B cell (primary cell): Measurements from ENCODE around the gene ID3. TPM values are rescaled to one million over a fixed set of nuclear protein-coding genes. Genes with fewer than 3 reads are reported as not detected.

Experiments
- ATAC-seq: fragments of 200-7000 bp; cut with Tn5 transposase; one replicate; pipeline ENCODE4 v1.10.0; 2021; ENCODE audit warnings: low read depth, mild to moderate bottlenecking, moderate number of reproducible peaks, moderate library complexity
- CTCF ChIA-PET: fragments of 350-600 bp; sonication (Branson Sonifier 250); formaldehyde crosslinking; loops from one replicate; lab custom pipeline; 2021; ENCODE audit warnings: antibody characterized with exemption, inconsistent platforms; lab: Charles Lee
- POLR2A ChIA-PET: fragments of 350-600 bp; sonication (Branson Sonifier 250); formaldehyde crosslinking; loops from one replicate; lab custom pipeline; 2021; ENCODE audit warnings: antibody characterized with exemption; lab: Charles Lee
- DNase-seq: peaks from one replicate; pipeline ENCODE4 v3.0.0; 2013
- H2AFZ ChIP-seq: 2 replicates; pipeline ENCODE4 v1.6.1; 2012; ENCODE audit warnings: mild to moderate bottlenecking, low read depth, low read length; ENCODE audit not compliant: insufficient read depth, poor library complexity, severe bottlenecking
- H3K27ac ChIP-seq, 2 donors: 1 replicate in 1 of 2; 2 replicates in 1 of 2; pipeline ENCODE4 v1.5.1; 2012 to 2013; ENCODE audit warnings: low read length in 2 of 2, mild to moderate bottlenecking in 2 of 2, moderate library complexity in 1 of 2
- H3K27me3 ChIP-seq, 4 experiments: fragments of 200-600 bp in 1 of 4; sonication (generic) in 1 of 4; replicated peaks in 1 of 4; 1 replicate in 2 of 4; 2 replicates in 2 of 4; pipeline versions ENCODE4 v1.6.1 to v1.7.0; 2013 to 2016; ENCODE audit warnings: low read length in 3 of 4, mild to moderate bottlenecking in 2 of 4, mixed read lengths in 1 of 4, moderate library complexity in 1 of 4; ENCODE audit not compliant: insufficient read depth in 4 of 4, control insufficient read depth in 3 of 4; ENCODE audit errors: control extremely low read depth in 1 of 4
- H3K36me3 ChIP-seq, 2 experiments: replicated peaks in 1 of 2; 1 replicate in 1 of 2; 2 replicates in 1 of 2; pipeline versions ENCODE4 v1.6.1 to v1.7.1; 2013; ENCODE audit warnings: low read length in 1 of 2; ENCODE audit not compliant: insufficient read depth in 2 of 2, control insufficient read depth in 1 of 2; ENCODE audit errors: control extremely low read depth in 1 of 2, extremely low read depth in 1 of 2
- H3K4me1 ChIP-seq, 2 donors: fragments of 200-600 bp in 1 of 2; sonication (generic) in 1 of 2; 1 replicate in 1 of 2; 2 replicates in 1 of 2; pipeline versions ENCODE4 v1.5.1 to v1.6.1; 2013 to 2017; ENCODE audit warnings: low read length in 2 of 2; ENCODE audit not compliant: control insufficient read depth in 2 of 2, insufficient read depth in 2 of 2
- H3K4me2 ChIP-seq: replicated peaks from 2 replicates; pipeline ENCODE3; 2012; ENCODE audit warnings: mild to moderate bottlenecking, low read depth, low read length; ENCODE audit not compliant: poor library complexity, severe bottlenecking
- H3K4me3 ChIP-seq, 5 experiments: fragments of 200-600 bp in 1 of 5; sonication (generic) in 1 of 5; 1 replicate in 3 of 5; 2 replicates in 2 of 5; pipeline versions ENCODE4 v1.5.1 to v1.7.0; 2011 to 2016; ENCODE audit warnings: low read length in 4 of 5, mild to moderate bottlenecking in 4 of 5, low read depth in 2 of 5, control low read depth in 1 of 5, moderate library complexity in 1 of 5; ENCODE audit not compliant: insufficient read depth in 1 of 5; ENCODE audit errors: control extremely low read depth in 1 of 5, extremely low read depth in 1 of 5
- H3K79me2 ChIP-seq: fragments of 200-600 bp; sonication (generic); one replicate; pipeline ENCODE4 v1.6.0; 2016; ENCODE audit warnings: low read length; ENCODE audit not compliant: control insufficient read depth, insufficient read depth
- H3K9ac ChIP-seq: fragments of 200-600 bp; sonication (generic); 2 replicates; pipeline ENCODE4 v1.6.1; 2017; ENCODE audit warnings: mild to moderate bottlenecking, low read length, moderate library complexity
- H3K9me3 ChIP-seq, 3 donors: one replicate each; pipeline versions ENCODE4 v1.6.1 to v1.7.1; 2013; ENCODE audit warnings: low read length in 2 of 3; ENCODE audit not compliant: control insufficient read depth in 2 of 3, insufficient read depth in 1 of 3; ENCODE audit errors: control extremely low read depth in 1 of 3
- H4K20me1 ChIP-seq: 2 replicates; pipeline ENCODE4 v1.6.0; 2012; ENCODE audit warnings: mild to moderate bottlenecking, low read length; ENCODE audit not compliant: insufficient read depth, control insufficient read depth, poor library complexity, severe bottlenecking
- H3K27ac Mint-ChIP-seq: one replicate; pipeline ENCODE4 v1.8.0; 2021; ENCODE audit warnings: mixed read lengths
- H3K27me3 Mint-ChIP-seq: one replicate; pipeline ENCODE4 v1.8.0; 2021; ENCODE audit warnings: mixed read lengths
- H3K4me1 Mint-ChIP-seq: one replicate; pipeline ENCODE4 v1.8.0; 2021; ENCODE audit warnings: mixed read lengths
- H3K4me3 Mint-ChIP-seq: one replicate; pipeline ENCODE4 v1.8.0; 2021; ENCODE audit warnings: mixed read lengths
- H3K9me3 Mint-ChIP-seq: one replicate; pipeline ENCODE4 v1.8.0; 2022; ENCODE audit warnings: mixed read lengths; ENCODE audit not compliant: insufficient read depth
- CTCF ChIP-seq: fragments of 200-600 bp; IDR thresholded peaks from one replicate; pipeline ENCODE4 v1.8.0; 2022; ENCODE audit warnings: antibody characterized with exemption, mild to moderate bottlenecking
- EZH2 ChIP-seq: IDR thresholded peaks from 2 replicates; pipeline ENCODE4 v1.6.1; 2012; ENCODE audit warnings: borderline replicate concordance, low read depth, mild to moderate bottlenecking, moderate library complexity, low read length; ENCODE audit not compliant: insufficient read depth, poor library complexity, severe bottlenecking
- WGBS: methylation state at CpG from one replicate; pipeline ENCODE4 v1.1.5; 2013; ENCODE audit warnings: missing lambda C conversion rate; ENCODE audit not compliant: insufficient coverage; 5-methylcytosine and 5-hydroxymethylcytosine counted together
- intact Hi-C: fragments of 100-400 bp; cut with micrococcal nuclease; formaldehyde crosslinking; loops from one replicate; pipeline ENCODE4 v1.10.0; 2022
- polyA plus RNA-seq: library from polyadenylated mRNA; depleted of rRNA; stranded (reverse); fragments of >200 nt; gene quantifications from 2 replicates; pipeline ENCODE4 v1.2.3, GENCODE V29; 2012
- total RNA-seq, 2 donors: library from RNA; stranded (reverse); fragments of 120-200 nt in 1 of 2; gene quantifications; 1 replicate in 1 of 2; 2 replicates in 1 of 2; pipeline versions ENCODE4 v1.2.3 to v1.2.4, GENCODE V29; 2013 to 2022

Gene ID3
- total and polyA plus RNA-seq, 2 donors (not counting 1 experiment from before 2014, with no cell fraction given), result 212 to 367 TPM

DNA sequence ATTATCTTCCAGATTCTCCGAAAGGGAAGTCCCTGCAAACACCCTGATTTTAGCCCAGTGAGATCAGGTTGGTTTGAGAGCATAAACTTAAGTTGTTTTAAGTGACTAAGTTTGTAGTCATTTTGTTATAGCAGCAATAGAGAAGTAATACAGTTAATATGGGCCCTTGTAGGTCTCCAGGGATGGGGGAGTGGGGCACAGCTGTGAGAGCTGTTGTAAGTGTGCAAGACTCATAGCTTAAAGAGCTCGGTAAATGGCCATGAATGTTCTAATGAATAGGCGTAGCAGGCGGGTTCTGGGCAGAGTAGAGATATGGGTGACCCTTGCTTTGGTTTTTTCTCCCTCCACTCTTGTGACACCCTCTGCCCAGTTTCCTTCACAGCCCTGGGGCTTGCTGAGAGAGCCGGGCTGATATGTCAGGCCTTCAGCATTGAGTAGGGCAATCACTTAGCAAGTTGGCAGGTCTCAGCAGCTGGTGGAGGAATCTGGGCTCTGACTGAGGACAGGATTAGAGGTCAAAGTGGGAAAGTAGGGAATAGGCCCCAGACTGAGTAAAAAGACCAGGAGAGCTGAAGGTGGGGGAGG lies 16.0 kb upstream of the ID3 start:
- Histone ChIP-seq H3K36me3 (no peaks in the 10 kb centered on the region), H2AFZ (peak overlapping the region; percentile 47), H3K4me2 (peak overlapping the region; percentile 69), H3K79me2 (peaks cover 17% of the 10 kb centered on the region), H3K9me3 (no peaks in the 10 kb centered on the region), H3K9ac (no peak overlapping the region), H3K27ac (peak overlapping the region; percentile 75 to 83), H3K4me1 (peaks cover 74% of the 10 kb centered on the region in 2 donors), H3K27me3 (no peaks in the 10 kb centered on the region), H3K4me3 (peak overlapping the region in 1 of 5 experiments; percentile 6), H4K20me1 (no peaks in the 10 kb centered on the region)
- intact Hi-C loops, result no loop called here
- Mint-ChIP-seq H3K9me3 (peaks cover 3% of the 10 kb centered on the region), H3K4me3 (peak overlapping the region; percentile 55), H3K27me3 (no peaks in the 10 kb centered on the region), H3K4me1 (peaks cover 79% of the 10 kb centered on the region), H3K27ac (peak overlapping the region; percentile 98)
- ATAC-seq (no peak), DNase-seq (no peak)
- 70% methylated on average over 2 of the region's 5 CpGs for WGBS
- no peak for TF ChIP-seq CTCF
- TF ChIP-seq EZH2, result no peak
- ChIA-PET CTCF (interaction anchor here (0.6 to 41.7 kb wide), 8 partner anchors 14 to 88 kb away, joined by 4 to 1420 read pairs (median 12); partner anchors contain the start of gene ID3), POLR2A (interaction anchor here (0.5 to 8.6 kb wide), 10 partner anchors 8 to 60 kb away, joined by 3 to 165 read pairs (median 7); partner anchors contain the start of genes E2F2 and ID3)

DNA sequence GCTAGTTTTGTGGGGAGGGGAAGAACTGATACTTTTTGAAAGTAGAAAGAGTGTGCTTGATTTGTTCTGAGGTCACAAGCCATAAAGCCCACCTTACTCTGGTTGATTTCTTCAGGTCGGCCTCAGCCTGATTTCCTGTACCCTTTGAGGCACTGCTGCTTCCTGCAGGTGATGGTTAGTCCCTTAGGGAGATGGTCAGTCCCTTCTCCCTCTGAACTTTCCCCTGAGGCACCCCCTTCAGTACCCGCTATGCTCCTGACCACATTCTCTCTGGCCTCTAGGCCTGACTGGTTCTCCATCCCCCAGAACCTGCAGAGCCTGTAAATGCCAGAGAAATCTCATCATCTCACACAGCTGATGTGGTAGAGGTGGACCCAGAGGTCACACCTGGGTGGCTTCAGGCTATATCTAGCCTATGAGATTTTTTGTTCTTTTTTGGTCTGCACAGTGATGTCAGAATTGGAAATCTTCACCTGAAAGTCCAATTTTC lies 15.0 kb upstream of the ID3 start:
- Histone ChIP-seq H3K36me3 (no peaks in the 10 kb centered on the region), H3K4me3 (no peak overlapping the region), H3K4me2 (peak overlapping the region; percentile 69), H4K20me1 (no peaks in the 10 kb centered on the region), H3K9ac (no peak overlapping the region), H3K4me1 (peaks cover 66 to 68% of the 10 kb centered on the region in 2 donors), H2AFZ (peak overlapping the region; percentile 5), H3K27ac (peak overlapping the region; percentile 75 to 83), H3K79me2 (peaks cover 17% of the 10 kb centered on the region), H3K9me3 (no peaks in the 10 kb centered on the region), H3K27me3 (no peaks in the 10 kb centered on the region)
- Mint-ChIP-seq H3K27me3 (no peaks in the 10 kb centered on the region), H3K4me3 (peak overlapping the region; percentile 55), H3K9me3 (peaks cover 3% of the 10 kb centered on the region), H3K4me1 (peaks cover 76% of the 10 kb centered on the region), H3K27ac (peak overlapping the region; percentile 98)
- ChIA-PET CTCF (interaction anchor here (1.9 to 41.7 kb wide), 4 partner anchors 13 to 60 kb away, joined by 4 to 1420 read pairs (median 203); partner anchors contain the start of gene ID3), POLR2A (interaction anchor here (0.6 to 8.6 kb wide), 6 partner anchors 17 to 60 kb away, joined by 3 to 165 read pairs (median 20); partner anchors contain the start of gene ID3)
- no peak for TF ChIP-seq EZH2
- TF ChIP-seq CTCF, result no peak
- DNase-seq (no peak), ATAC-seq (peak; percentile 42)
- WGBS, result 0% methylated on average over 1 of the region's 2 CpGs
- intact Hi-C loops, result loop anchor here (1.0 kb wide), 1 partner anchor 12 kb away; no protein-coding TSS in a partner anchor
